Dedifferentiated amniotic fluid mesenchymal stem cell (primary cell): ENCODE data around the gene FYB1.
A peak's percentile ranks its signal among the peaks of the same experiment; 100 is the strongest.

ENCODE experiments used
- DNase-seq: peaks from one replicate; pipeline ENCODE4 v3.0.0-alpha.2; 2016; ENCODE audit errors: extremely low spot score

Gene FYB1

GRCh38 chr5:39206630-39207321, 12.6 kb downstream of the FYB1 start:
- no peak for DNase-seq

- DNase-seq: no peak
Observed at GRCh38 chr5:39205550-39205949, 13.8 kb downstream of the FYB1 start.

- no peak for DNase-seq
Observed at GRCh38 chr5:39203951-39204350, 15.4 kb downstream of the FYB1 start.

GRCh38 chr5:39203275-39203922, 16.0 kb downstream of the FYB1 start:
- DNase-seq: no peak

GRCh38 chr5:39202597-39203274, 16.6 kb downstream of the FYB1 start:
- DNase-seq: no peak

- DNase-seq: no peak
Observed at GRCh38 chr5:39201781-39202596, 17.4 kb downstream of the FYB1 start.

- DNase-seq: no peak
Observed at GRCh38 chr5:39201160-39201780, 18.1 kb downstream of the FYB1 start.

GRCh38 chr5:39200081-39200480, 19.3 kb downstream of the FYB1 start:
- DNase-seq: no peak

GRCh38 chr5:39199335-39199734, 20.0 kb downstream of the FYB1 start:
- DNase-seq: no peak

- DNase-seq: no peak
Observed at GRCh38 chr5:39198127-39198526, 21.2 kb downstream of the FYB1 start.

GRCh38 chr5:39197556-39197955, 21.8 kb downstream of the FYB1 start:
- no peak for DNase-seq

GRCh38 chr5:39195198-39195826, 24.1 kb downstream of the FYB1 start:
- no peak for DNase-seq

GRCh38 chr5:39194466-39195136, 24.8 kb downstream of the FYB1 start:
- peak; percentile 84 for DNase-seq

GRCh38 chr5:39193553-39194465, 25.6 kb downstream of the FYB1 start:
- no peak for DNase-seq

- DNase-seq: no peak
Observed at GRCh38 chr5:39192450-39193160, 26.8 kb downstream of the FYB1 start.

- no peak for DNase-seq
Observed at GRCh38 chr5:39191216-39191615, 28.1 kb downstream of the FYB1 start.

- DNase-seq: no peak
Observed at GRCh38 chr5:39190311-39191102, 28.9 kb downstream of the FYB1 start.

- DNase-seq: no peak
Observed at GRCh38 chr5:39189292-39189955, 29.9 kb downstream of the FYB1 start.
